Spinal cord (tissue), 10 donors: ENCODE data around the gene PTGES. TPM values are rescaled to one million over a fixed set of nuclear protein-coding genes. Genes with fewer than 3 reads are reported as not detected.

Experiments used
- DNase-seq, 6 donors: peaks; one replicate each; pipeline versions ENCODE4 v3.0.0 to v3.0.0-alpha.2; 2013 to 2015; ENCODE audit warnings: low spot score in 6 of 6, low read depth in 4 of 6
- H3K27ac ChIP-seq: one replicate; pipeline ENCODE4 v1.5.1; 2013; ENCODE audit warnings: low read depth, low read length, control low read depth
- H3K27me3 ChIP-seq: one replicate; pipeline ENCODE4 v1.6.1; 2013; ENCODE audit warnings: low read length; ENCODE audit not compliant: control insufficient read depth, insufficient read depth
- H3K36me3 ChIP-seq: one replicate; pipeline ENCODE4 v1.6.1; 2013; ENCODE audit warnings: low read length; ENCODE audit not compliant: control insufficient read depth, insufficient read depth
- H3K4me1 ChIP-seq: one replicate; pipeline ENCODE4 v1.6.1; 2013; ENCODE audit warnings: low read length; ENCODE audit not compliant: control insufficient read depth, insufficient read depth
- H3K4me3 ChIP-seq: one replicate; pipeline ENCODE4 v1.5.1; 2013; ENCODE audit warnings: low read depth, low read length, control low read depth
- H3K9me3 ChIP-seq: one replicate; pipeline ENCODE4 v1.6.1; 2013; ENCODE audit warnings: low read length; ENCODE audit not compliant: control insufficient read depth, insufficient read depth
- WGBS: methylation state at CpG from one replicate; pipeline ENCODE4 v1.1.5; 2013; ENCODE audit warnings: missing lambda C conversion rate; ENCODE audit not compliant: insufficient coverage; 5-methylcytosine and 5-hydroxymethylcytosine counted together
- polyA plus RNA-seq, 2 donors: library from polyadenylated mRNA; unstranded; fragments of 120-200 nt; gene quantifications; one replicate each; pipeline ENCODE4 v1.2.1, GENCODE V29; 2013; ENCODE audit not compliant: insufficient read length in 2 of 2
- total RNA-seq, 2 donors: library from RNA; depleted of rRNA in 1 of 2; stranded (reverse); fragments of 120-200 nt in 1 of 2; fragments of >200 nt in 1 of 2; gene quantifications; one replicate each; pipeline versions ENCODE4 v1.2.3 to v1.2.4, GENCODE V29; 2013 to 2014
- donor health status: healthy.

PTGES gene
- total and polyA plus RNA-seq, 4 donors = 2.5 to 9.3 (median 8.3) TPM

GRCh38 chr9:129701054-129701453 lies 51.8 kb downstream of the PTGES start:
- Histone ChIP-seq H3K27ac (no peak overlapping the region), H3K36me3 (no peaks in the 10 kb centered on the region), H3K4me1 (peaks cover 35% of the 10 kb centered on the region), H3K9me3 (no peaks in the 10 kb centered on the region), H3K27me3 (peaks cover 29% of the 10 kb centered on the region), H3K4me3 (no peak overlapping the region)
- 76% methylated on average over 11 of the region's 11 CpGs for WGBS
- DNase-seq = no peak

- H3K4me1 ChIP-seq = peaks cover 26% of the 10 kb centered on the region
- no peak overlapping the region for H3K4me3 ChIP-seq
- peaks cover 34% of the 10 kb centered on the region for H3K27me3 ChIP-seq
- peak in 1 of 6 donors; percentile 13 for DNase-seq
- H3K36me3 ChIP-seq = no peaks in the 10 kb centered on the region
- peak overlapping the region; percentile 13 for H3K27ac ChIP-seq
- 56% methylated on average over 10 of the region's 17 CpGs for WGBS
- H3K9me3 ChIP-seq = no peaks in the 10 kb centered on the region
These were observed 54.5 kb downstream of the PTGES start for GRCh38 chr9:129698254-129698757.

GRCh38 chr9:129697656-129698253 lies 55.1 kb downstream of the PTGES start:
- H3K4me1 ChIP-seq = peaks cover 21% of the 10 kb centered on the region
- 2% methylated on average over 18 of the region's 25 CpGs for WGBS
- H3K27ac ChIP-seq = peak overlapping the region; percentile 13
- no peak overlapping the region for H3K4me3 ChIP-seq
- H3K9me3 ChIP-seq = no peaks in the 10 kb centered on the region
- H3K36me3 ChIP-seq = no peaks in the 10 kb centered on the region
- H3K27me3 ChIP-seq = peaks cover 29% of the 10 kb centered on the region
- DNase-seq = peak in 2 of 6 donors; percentile 25 to 49

GRCh38 chr9:129696944-129697655 lies 55.7 kb downstream of the PTGES start:
- H3K27ac ChIP-seq = no peak overlapping the region
- H3K36me3 ChIP-seq = no peaks in the 10 kb centered on the region
- peaks cover 29% of the 10 kb centered on the region for H3K27me3 ChIP-seq
- DNase-seq = peak in 2 of 6 donors; percentile 49 to 67
- H3K4me3 ChIP-seq = no peak overlapping the region
- H3K9me3 ChIP-seq = no peaks in the 10 kb centered on the region
- WGBS = 3% methylated on average over 70 of the region's 71 CpGs
- H3K4me1 ChIP-seq = peaks cover 18% of the 10 kb centered on the region

- Histone ChIP-seq H3K27ac (no peak overlapping the region), H3K4me1 (peaks cover 18% of the 10 kb centered on the region), H3K36me3 (no peaks in the 10 kb centered on the region), H3K4me3 (no peak overlapping the region), H3K9me3 (no peaks in the 10 kb centered on the region), H3K27me3 (peaks cover 29% of the 10 kb centered on the region)
- no peak for DNase-seq
- WGBS = no CpG with 5 or more reads among the region's 3 CpGs
These were observed 57.0 kb downstream of the PTGES start for GRCh38 chr9:129695870-129696269.

- Histone ChIP-seq H3K27ac (no peak overlapping the region), H3K27me3 (peaks cover 29% of the 10 kb centered on the region), H3K4me1 (peaks cover 18% of the 10 kb centered on the region), H3K9me3 (no peaks in the 10 kb centered on the region), H3K36me3 (no peaks in the 10 kb centered on the region), H3K4me3 (no peak overlapping the region)
- 48% methylated on average over 11 of the region's 11 CpGs for WGBS
- no peak for DNase-seq
These were observed 58.6 kb downstream of the PTGES start for GRCh38 chr9:129694243-129694646.

GRCh38 chr9:129693741-129694140 lies 59.1 kb downstream of the PTGES start:
- H3K36me3 ChIP-seq = no peaks in the 10 kb centered on the region
- no peak overlapping the region for H3K4me3 ChIP-seq
- no peak for DNase-seq
- H3K9me3 ChIP-seq = no peaks in the 10 kb centered on the region
- no peak overlapping the region for H3K27ac ChIP-seq
- H3K27me3 ChIP-seq = peaks cover 29% of the 10 kb centered on the region
- 72% methylated on average over 7 of the region's 8 CpGs for WGBS
- H3K4me1 ChIP-seq = peaks cover 18% of the 10 kb centered on the region

GRCh38 chr9:129692534-129692933 lies 60.3 kb downstream of the PTGES start:
- Histone ChIP-seq H3K9me3 (no peaks in the 10 kb centered on the region), H3K4me1 (peaks cover 8% of the 10 kb centered on the region), H3K27ac (no peak overlapping the region), H3K4me3 (no peak overlapping the region), H3K27me3 (peaks cover 20% of the 10 kb centered on the region), H3K36me3 (no peaks in the 10 kb centered on the region)
- DNase-seq = no peak
- no CpG with 5 or more reads among the region's 5 CpGs for WGBS
